Measurements from ENCODE around the gene UBE3B.

The UBE3B gene

DNA sequence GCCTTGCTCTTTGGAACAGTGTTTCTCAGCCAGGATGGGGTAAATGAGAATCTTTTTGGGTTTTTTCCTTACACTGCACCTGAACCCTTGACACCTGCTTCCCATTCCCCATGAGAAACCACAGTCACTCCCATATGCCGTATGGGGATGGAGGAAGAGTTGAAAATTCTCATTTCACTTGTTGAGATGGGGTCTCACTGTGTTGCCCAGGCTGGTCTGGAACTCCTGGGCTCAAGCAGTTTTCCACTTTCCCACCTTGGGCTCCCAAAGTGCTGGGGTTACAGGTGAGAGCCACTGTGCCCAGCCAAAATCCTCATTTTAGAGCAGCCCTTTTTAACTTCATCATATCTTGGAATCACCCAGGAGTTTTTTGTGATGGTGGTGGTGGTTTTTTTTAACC, 99.9 kb downstream of the UBE3B start:
- H3K4me3 ChIP-seq (ENCODE audit: low read depth, low read length): no peak overlapping the region
- no peak for DNase-seq (ENCODE audit: low read depth)
- TF ChIP-seq MYC (IDR thresholded peaks at IDR 0.05; ENCODE audit: low read depth, low read length): no peak
- TF ChIP-seq POLR2A (IDR thresholded peaks at IDR 0.05; ENCODE audit: extremely low read depth, insufficient read length): no peak
- TF ChIP-seq, protein P1, sequence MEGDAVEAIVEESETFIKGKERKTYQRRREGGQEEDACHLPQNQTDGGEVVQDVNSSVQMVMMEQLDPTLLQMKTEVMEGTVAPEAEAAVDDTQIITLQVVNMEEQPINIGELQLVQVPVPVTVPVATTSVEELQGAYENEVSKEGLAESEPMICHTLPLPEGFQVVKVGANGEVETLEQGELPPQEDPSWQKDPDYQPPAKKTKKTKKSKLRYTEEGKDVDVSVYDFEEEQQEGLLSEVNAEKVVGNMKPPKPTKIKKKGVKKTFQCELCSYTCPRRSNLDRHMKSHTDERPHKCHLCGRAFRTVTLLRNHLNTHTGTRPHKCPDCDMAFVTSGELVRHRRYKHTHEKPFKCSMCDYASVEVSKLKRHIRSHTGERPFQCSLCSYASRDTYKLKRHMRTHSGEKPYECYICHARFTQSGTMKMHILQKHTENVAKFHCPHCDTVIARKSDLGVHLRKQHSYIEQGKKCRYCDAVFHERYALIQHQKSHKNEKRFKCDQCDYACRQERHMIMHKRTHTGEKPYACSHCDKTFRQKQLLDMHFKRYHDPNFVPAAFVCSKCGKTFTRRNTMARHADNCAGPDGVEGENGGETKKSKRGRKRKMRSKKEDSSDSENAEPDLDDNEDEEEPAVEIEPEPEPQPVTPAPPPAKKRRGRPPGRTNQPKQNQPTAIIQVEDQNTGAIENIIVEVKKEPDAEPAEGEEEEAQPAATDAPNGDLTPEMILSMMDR (IDR thresholded peaks at IDR 0.05; ENCODE audit: low read depth, low read length): no peak
- TF ChIP-seq, protein P2, sequence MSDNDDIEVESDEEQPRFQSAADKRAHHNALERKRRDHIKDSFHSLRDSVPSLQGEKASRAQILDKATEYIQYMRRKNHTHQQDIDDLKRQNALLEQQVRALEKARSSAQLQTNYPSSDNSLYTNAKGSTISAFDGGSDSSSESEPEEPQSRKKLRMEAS (IDR thresholded peaks at IDR 0.05; ENCODE audit: low read depth, low read length): no peak

DNA sequence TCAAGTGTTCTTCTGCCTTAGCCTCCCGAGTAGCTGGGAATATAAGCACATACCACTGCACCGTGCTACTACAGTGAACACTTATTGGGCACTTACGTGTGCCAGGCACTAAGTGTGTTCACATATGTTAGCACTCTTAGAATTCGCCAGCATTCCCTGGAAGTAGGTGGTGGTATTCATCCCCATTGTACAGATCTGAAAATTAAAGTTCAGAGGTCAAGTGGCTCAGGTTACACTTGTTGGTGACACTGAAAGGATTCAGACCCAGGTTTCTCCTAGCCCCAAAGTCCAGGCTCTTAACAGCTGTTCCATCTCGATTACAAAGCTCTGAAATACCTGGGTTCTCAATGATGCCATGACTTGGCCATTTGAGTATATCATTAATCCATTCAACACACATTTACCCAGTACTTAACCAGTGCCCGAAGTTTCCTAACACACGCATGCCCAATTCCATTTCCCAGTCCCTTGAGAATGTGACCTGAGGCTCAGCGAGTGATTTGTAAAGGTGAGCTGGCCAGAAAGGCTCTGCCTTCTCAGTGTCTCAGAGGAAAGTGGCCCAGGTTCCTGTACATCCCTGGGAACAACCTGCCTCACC, 101.0 kb downstream of the UBE3B start:
- TF ChIP-seq POLR2A (IDR thresholded peaks at IDR 0.05; ENCODE audit: extremely low read depth, insufficient read length) (no peak), MYC (IDR thresholded peaks at IDR 0.05; ENCODE audit: low read depth, low read length) (no peak)
- TF ChIP-seq, protein P2 (IDR thresholded peaks at IDR 0.05; ENCODE audit: low read depth, low read length): no peak
- TF ChIP-seq, protein P1 (IDR thresholded peaks at IDR 0.05; ENCODE audit: low read depth, low read length): no peak
- no peak for DNase-seq (ENCODE audit: low read depth)

DNA sequence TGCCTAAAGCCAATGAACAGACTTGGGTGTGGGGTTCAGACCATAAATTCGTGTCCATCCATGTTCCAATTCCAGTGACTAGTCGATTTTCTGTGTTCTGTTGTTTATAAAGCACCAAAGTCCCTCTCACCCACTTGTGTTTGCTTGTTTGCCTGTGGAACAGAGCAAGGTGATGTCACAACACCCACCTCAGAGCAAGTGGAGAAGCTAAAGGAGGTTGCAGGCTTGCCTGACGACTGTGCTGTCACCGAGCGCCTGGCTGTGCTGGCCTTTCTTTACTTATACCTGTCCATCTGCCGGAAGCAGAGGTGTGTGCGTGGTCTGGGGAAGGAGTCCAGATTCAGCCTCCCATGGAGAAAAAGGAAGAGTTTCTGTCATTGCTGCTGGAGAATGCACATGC, 102.2 kb downstream of the UBE3B start:
- no peak for TF ChIP-seq POLR2A (IDR thresholded peaks at IDR 0.05; ENCODE audit: extremely low read depth, insufficient read length)
- TF ChIP-seq, protein P1 (IDR thresholded peaks at IDR 0.05; ENCODE audit: low read depth, low read length): no peak
- no peak for TF ChIP-seq MYC (IDR thresholded peaks at IDR 0.05; ENCODE audit: low read depth, low read length)
- TF ChIP-seq, protein P2 (IDR thresholded peaks at IDR 0.05; ENCODE audit: low read depth, low read length): no peak
- DNase-seq (ENCODE audit: low read depth): no peak
- H3K4me3 ChIP-seq (ENCODE audit: low read depth, low read length): no peak overlapping the region

More for the DNA sequence above, 101.0 kb downstream of the UBE3B start:
- H3K4me3 ChIP-seq (ENCODE audit: low read depth, low read length): no peak overlapping the region

DNA sequence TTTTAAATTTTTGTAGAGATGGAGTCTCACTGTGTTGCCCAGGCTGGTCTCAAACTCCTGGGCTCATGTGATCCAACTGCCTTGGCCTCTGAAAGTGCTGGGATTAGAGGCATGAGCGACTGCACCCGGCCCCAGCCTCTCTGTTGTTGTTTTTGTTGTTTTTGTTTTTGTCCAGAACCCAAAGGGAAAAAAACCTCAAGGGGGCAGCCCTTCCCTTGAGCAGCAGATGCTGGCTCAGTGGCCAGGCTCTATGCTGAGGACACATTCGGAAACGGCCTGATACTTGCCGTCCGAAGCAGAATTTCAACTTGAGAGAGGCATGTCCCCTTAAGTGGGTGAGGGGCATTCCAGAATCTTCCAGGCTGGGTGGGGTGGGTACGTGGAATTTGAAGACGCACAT, 102.8 kb downstream of the UBE3B start:
- DNase-seq (ENCODE audit: low read depth): no peak
- no peak overlapping the region for H3K4me3 ChIP-seq (ENCODE audit: low read depth, low read length)
- TF ChIP-seq, protein P1 (IDR thresholded peaks at IDR 0.05; ENCODE audit: low read depth, low read length): no peak
- TF ChIP-seq POLR2A (IDR thresholded peaks at IDR 0.05; ENCODE audit: extremely low read depth, insufficient read length) (no peak), MYC (IDR thresholded peaks at IDR 0.05; ENCODE audit: low read depth, low read length) (no peak)
- TF ChIP-seq, protein P2 (IDR thresholded peaks at IDR 0.05; ENCODE audit: low read depth, low read length): no peak

DNA sequence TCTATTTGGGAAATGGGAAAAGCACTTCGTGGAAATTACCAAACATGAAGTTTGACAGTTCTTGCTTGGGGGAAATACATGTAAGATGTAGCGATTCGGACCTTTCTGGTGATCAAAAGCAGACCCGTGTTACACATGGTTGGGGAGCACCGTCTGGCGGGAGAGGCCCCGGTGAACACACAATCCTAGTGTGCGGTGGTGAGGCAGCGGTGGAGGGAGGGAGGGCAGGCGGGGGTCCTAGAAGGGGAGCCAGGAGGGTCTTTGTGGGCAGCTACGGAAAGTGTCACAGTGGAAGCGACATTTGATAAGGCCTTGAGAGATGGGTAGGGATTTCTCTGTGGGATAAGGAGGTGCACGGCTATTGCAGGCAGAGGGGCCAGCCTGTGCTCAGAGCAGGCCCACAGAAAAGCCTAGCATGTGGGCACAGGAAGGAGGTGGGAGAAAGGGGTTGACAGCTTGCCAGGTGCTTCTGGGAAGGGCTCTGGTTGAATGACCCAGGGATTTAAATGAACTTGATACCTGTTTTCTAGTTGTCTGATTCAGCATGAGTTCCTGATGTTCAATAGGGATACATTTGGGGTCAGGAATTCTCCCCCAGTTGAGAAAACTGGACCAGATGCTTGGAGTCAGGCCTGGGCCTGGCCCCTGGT, 103.4 kb downstream of the UBE3B start:
- no peak for DNase-seq (ENCODE audit: low read depth)
- no peak overlapping the region for H3K4me3 ChIP-seq (ENCODE audit: low read depth, low read length)
- TF ChIP-seq, protein P1 (IDR thresholded peaks at IDR 0.05; ENCODE audit: low read depth, low read length): no peak

Measured in NB4 (cell line).